CD14-positive monocyte (primary cell): Measurements from ENCODE around the gene FABP7. TPM values are rescaled to one million over a fixed set of nuclear protein-coding genes. Genes with fewer than 3 reads are reported as not detected.
A peak's percentile ranks its signal among the peaks of the same experiment; 100 is the strongest.

ENCODE experiments used
- DNase-seq, 3 donors: peaks; one replicate each; pipeline ENCODE4 v3.0.0-alpha.2; 2011 to 2022
- H2AFZ ChIP-seq: 2 replicates; pipeline ENCODE4 v1.6.0; 2012; ENCODE audit warnings: mild to moderate bottlenecking, low read depth, low read length, inconsistent platforms; ENCODE audit not compliant: insufficient read depth, poor library complexity, severe bottlenecking
- H3K27ac ChIP-seq, 2 donors: 1 replicate in 1 of 2; 2 replicates in 1 of 2; pipeline ENCODE4 v1.5.1; 2012 to 2013; ENCODE audit warnings: low read length in 2 of 2, control low read depth in 1 of 2, inconsistent platforms in 1 of 2, low read depth in 1 of 2, mild to moderate bottlenecking in 1 of 2
- H3K27me3 ChIP-seq, 2 donors: one replicate each; pipeline versions ENCODE4 v1.6.0 to v1.6.1; 2011 to 2013; ENCODE audit warnings: low read length in 2 of 2; ENCODE audit not compliant: control insufficient read depth in 2 of 2, insufficient read depth in 2 of 2
- H3K36me3 ChIP-seq, 2 donors: replicated peaks in 1 of 2; 1 replicate in 1 of 2; 2 replicates in 1 of 2; pipeline versions ENCODE4 v1.5.1 to v1.6.1; 2012 to 2013; ENCODE audit warnings: low read length in 2 of 2, control low read depth in 1 of 2, inconsistent platforms in 1 of 2, mild to moderate bottlenecking in 1 of 2; ENCODE audit not compliant: insufficient read depth in 2 of 2, control insufficient read depth in 1 of 2
- H3K4me1 ChIP-seq, 2 donors: 1 replicate in 1 of 2; 2 replicates in 1 of 2; pipeline versions ENCODE4 v1.5.1 to v1.6.1; 2012 to 2013; ENCODE audit warnings: low read length in 2 of 2, control low read depth in 1 of 2, inconsistent platforms in 1 of 2, mild to moderate bottlenecking in 1 of 2, moderate library complexity in 1 of 2; ENCODE audit not compliant: insufficient read depth in 2 of 2, control insufficient read depth in 1 of 2
- H3K4me2 ChIP-seq: replicated peaks from 2 replicates; pipeline ENCODE3; 2012; ENCODE audit warnings: low read length, moderate library complexity, mild to moderate bottlenecking; ENCODE audit not compliant: poor library complexity, severe bottlenecking; ENCODE audit errors: extremely low read depth
- H3K4me3 ChIP-seq, 3 experiments: fragments of 200-600 bp in 1 of 3; sonication (generic) in 1 of 3; replicated peaks in 1 of 3; 1 replicate in 2 of 3; 2 replicates in 1 of 3; pipeline ENCODE4 v1.5.1; 2011 to 2013; ENCODE audit warnings: low read length in 3 of 3, mild to moderate bottlenecking in 3 of 3, control low read depth in 2 of 3, low read depth in 2 of 3, inconsistent platforms in 1 of 3, moderate library complexity in 1 of 3
- H3K79me2 ChIP-seq: 2 replicates; pipeline ENCODE4 v1.6.0; 2012; ENCODE audit warnings: mild to moderate bottlenecking, control low read depth, inconsistent platforms, low read length, moderate library complexity; ENCODE audit not compliant: insufficient read depth
- H3K9ac ChIP-seq: 2 replicates; pipeline ENCODE4 v1.6.0; 2017; ENCODE audit warnings: low read length, mild to moderate bottlenecking; ENCODE audit not compliant: insufficient read depth, poor library complexity, severe bottlenecking
- H3K9me3 ChIP-seq, 2 donors: replicated peaks in 1 of 2; 1 replicate in 1 of 2; 2 replicates in 1 of 2; pipeline versions ENCODE4 v1.5.1 to v1.6.1; 2012 to 2013; ENCODE audit warnings: low read length in 2 of 2, control low read depth in 1 of 2; ENCODE audit not compliant: control insufficient read depth in 1 of 2, insufficient read depth in 1 of 2
- H4K20me1 ChIP-seq: 2 replicates; pipeline ENCODE4 v1.6.0; 2012; ENCODE audit warnings: mild to moderate bottlenecking, low read length, control low read depth, moderate library complexity; ENCODE audit not compliant: insufficient read depth
- H3K27ac Mint-ChIP-seq, 7 donors: one replicate each; pipeline ENCODE4 v1.8.0; 2020; ENCODE audit warnings: mild to moderate bottlenecking in 7 of 7, mixed read lengths in 7 of 7, moderate library complexity in 6 of 7, inconsistent platforms in 2 of 7
- H3K27me3 Mint-ChIP-seq, 3 donors: one replicate each; pipeline ENCODE4 v1.8.0; 2021 to 2022; ENCODE audit warnings: low read depth in 3 of 3, mild to moderate bottlenecking in 3 of 3, mixed read lengths in 3 of 3, moderate library complexity in 3 of 3, inconsistent platforms in 1 of 3
- H3K36me3 Mint-ChIP-seq, 2 donors: one replicate each; pipeline ENCODE4 v1.8.0; 2020; ENCODE audit warnings: mixed read lengths in 2 of 2, inconsistent platforms in 1 of 2, mild to moderate bottlenecking in 1 of 2
- H3K4me1 Mint-ChIP-seq: one replicate; pipeline ENCODE4 v1.8.0; 2020; ENCODE audit warnings: mild to moderate bottlenecking, mixed read lengths
- H3K4me3 Mint-ChIP-seq, 2 donors: one replicate each; pipeline ENCODE4 v1.8.0; 2020; ENCODE audit warnings: mild to moderate bottlenecking in 2 of 2, mixed read lengths in 2 of 2, moderate library complexity in 1 of 2
- H3K9me3 Mint-ChIP-seq, 7 donors: one replicate each; pipeline ENCODE4 v1.8.0; 2020 to 2022; ENCODE audit warnings: mixed read lengths in 7 of 7, mild to moderate bottlenecking in 6 of 7, moderate library complexity in 6 of 7, inconsistent platforms in 2 of 7
- WGBS: methylation state at CpG from one replicate; pipeline ENCODE4 v1.1.5; 2013; ENCODE audit warnings: missing lambda C conversion rate; ENCODE audit not compliant: insufficient coverage; 5-methylcytosine and 5-hydroxymethylcytosine counted together
- intact Hi-C, 2 donors: fragments of 100-400 bp; cut with micrococcal nuclease; formaldehyde crosslinking; loops; one replicate each; pipeline versions ENCODE4 v1.15.0 to v1.15.1; 2023
- polyA plus RNA-seq, 3 donors: library from polyadenylated mRNA; depleted of rRNA in 1 of 3; unstranded in 2 of 3; stranded (reverse) in 1 of 3; fragments of 300-500 nt in 2 of 3; fragments of >200 nt in 1 of 3; fragmentation: Illumina TruSeq in 2 of 3; gene quantifications; 1 replicate in 2 of 3; 2 replicates in 1 of 3; pipeline ENCODE4 v1.2.3, GENCODE V29; 2012 to 2021
- TF ChIP-seq, protein P1 (sequence below): fragments of 200-600 bp; IDR thresholded peaks from one replicate; pipeline ENCODE4 v1.8.0; 2022; ENCODE audit warnings: antibody characterized with exemption, mild to moderate bottlenecking

FABP7 gene
- polyA plus RNA-seq, 3 donors: not detected

DNA sequence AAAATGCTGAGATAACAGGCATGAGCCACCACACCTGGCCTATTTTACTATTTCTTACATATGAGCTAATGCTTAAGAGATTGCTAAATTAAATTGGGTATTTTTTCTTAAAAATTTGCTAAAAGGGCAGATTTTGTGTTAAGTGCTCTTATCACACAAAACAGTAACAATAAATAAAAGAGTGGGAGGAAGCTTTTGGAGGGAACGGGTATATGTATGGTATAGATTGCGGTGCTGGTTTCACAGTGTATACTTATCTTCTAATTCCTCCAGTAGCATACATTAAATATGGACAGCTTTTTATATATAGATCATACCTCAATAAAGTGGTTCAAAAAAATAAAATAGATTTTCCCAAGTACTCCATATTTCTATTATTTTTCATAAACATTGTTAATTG lies 39.4 kb upstream of the FABP7 start:
- Histone ChIP-seq H3K79me2 (no peaks in the 10 kb centered on the region), H3K4me3 (no peak overlapping the region), H2AFZ (no peak overlapping the region), H3K27me3 (peaks cover 2 to 7% of the 10 kb centered on the region in 2 donors), H3K9ac (no peak overlapping the region), H3K36me3 (no peaks in the 10 kb centered on the region), H4K20me1 (no peaks in the 10 kb centered on the region), H3K27ac (no peak overlapping the region), H3K9me3 (no peaks in the 10 kb centered on the region), H3K4me2 (no peak overlapping the region), H3K4me1 (no peaks in the 10 kb centered on the region)
- TF ChIP-seq, protein P1, sequence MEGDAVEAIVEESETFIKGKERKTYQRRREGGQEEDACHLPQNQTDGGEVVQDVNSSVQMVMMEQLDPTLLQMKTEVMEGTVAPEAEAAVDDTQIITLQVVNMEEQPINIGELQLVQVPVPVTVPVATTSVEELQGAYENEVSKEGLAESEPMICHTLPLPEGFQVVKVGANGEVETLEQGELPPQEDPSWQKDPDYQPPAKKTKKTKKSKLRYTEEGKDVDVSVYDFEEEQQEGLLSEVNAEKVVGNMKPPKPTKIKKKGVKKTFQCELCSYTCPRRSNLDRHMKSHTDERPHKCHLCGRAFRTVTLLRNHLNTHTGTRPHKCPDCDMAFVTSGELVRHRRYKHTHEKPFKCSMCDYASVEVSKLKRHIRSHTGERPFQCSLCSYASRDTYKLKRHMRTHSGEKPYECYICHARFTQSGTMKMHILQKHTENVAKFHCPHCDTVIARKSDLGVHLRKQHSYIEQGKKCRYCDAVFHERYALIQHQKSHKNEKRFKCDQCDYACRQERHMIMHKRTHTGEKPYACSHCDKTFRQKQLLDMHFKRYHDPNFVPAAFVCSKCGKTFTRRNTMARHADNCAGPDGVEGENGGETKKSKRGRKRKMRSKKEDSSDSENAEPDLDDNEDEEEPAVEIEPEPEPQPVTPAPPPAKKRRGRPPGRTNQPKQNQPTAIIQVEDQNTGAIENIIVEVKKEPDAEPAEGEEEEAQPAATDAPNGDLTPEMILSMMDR: no peak
- intact Hi-C loops: no loop called here
- Mint-ChIP-seq H3K27ac (no peak overlapping the region), H3K36me3 (no peaks in the 10 kb centered on the region), H3K4me1 (peaks cover 4% of the 10 kb centered on the region), H3K27me3 (peaks cover 5 to 8% (median 6%) of the 10 kb centered on the region in 3 donors), H3K9me3 (peaks cover 0 to 1% (median 0%) of the 10 kb centered on the region in 7 donors), H3K4me3 (no peak overlapping the region)
- no peak for DNase-seq
- no CpG with 5 or more reads among the region's 2 CpGs for WGBS

GRCh38 chr6:122740936-122741335 lies 38.6 kb upstream of the FABP7 start:
- H3K36me3 ChIP-seq: no peaks in the 10 kb centered on the region
- H3K79me2 ChIP-seq: no peaks in the 10 kb centered on the region
- no peaks in the 10 kb centered on the region for H4K20me1 ChIP-seq
- TF ChIP-seq, protein P1: no peak
- no peak for DNase-seq
- no peak overlapping the region for H3K9ac ChIP-seq
- WGBS: no CpG with 5 or more reads among the region's 2 CpGs
- no peak overlapping the region for H3K27ac ChIP-seq
- H2AFZ ChIP-seq: no peak overlapping the region
- H3K9me3 ChIP-seq: no peaks in the 10 kb centered on the region
- H3K4me1 ChIP-seq: no peaks in the 10 kb centered on the region
- peaks cover 6% of the 10 kb centered on the region for H3K4me1 Mint-ChIP-seq
- intact Hi-C loops: no loop called here
- no peak overlapping the region for H3K27ac Mint-ChIP-seq
- H3K9me3 Mint-ChIP-seq: peaks cover 0 to 1% (median 0%) of the 10 kb centered on the region in 7 donors
- no peak overlapping the region for H3K4me2 ChIP-seq
- peak overlapping the region in 1 of 2 donors; percentile 39 for H3K4me3 Mint-ChIP-seq
- peaks cover 0 to 3% of the 10 kb centered on the region in 2 donors for H3K27me3 ChIP-seq
- H3K4me3 ChIP-seq: no peak overlapping the region
- no peaks in the 10 kb centered on the region for H3K36me3 Mint-ChIP-seq
- peaks cover 1 to 6% (median 2%) of the 10 kb centered on the region in 3 donors for H3K27me3 Mint-ChIP-seq
